Skeletal muscle tissue (tissue), 4 donors: ENCODE results near the gene RBMS1. TPM values are rescaled to one million over a fixed set of nuclear protein-coding genes. Genes with fewer than 3 reads are reported as not detected.

ENCODE experiments used
- H3K27ac ChIP-seq: one replicate; pipeline ENCODE4 v1.7.0; 2013; ENCODE audit warnings: mild to moderate bottlenecking, low read depth, low read length, inconsistent platforms
- H3K27me3 ChIP-seq, 3 donors: one replicate each; pipeline ENCODE4 v1.7.0; 2013; ENCODE audit warnings: low read length in 3 of 3; ENCODE audit not compliant: control insufficient read depth in 3 of 3, insufficient read depth in 3 of 3
- H3K36me3 ChIP-seq, 3 donors: one replicate each; pipeline ENCODE4 v1.7.0; 2013; ENCODE audit warnings: low read length in 3 of 3; ENCODE audit not compliant: control insufficient read depth in 3 of 3, insufficient read depth in 3 of 3
- H3K4me1 ChIP-seq, 3 donors: one replicate each; pipeline ENCODE4 v1.7.0; 2013; ENCODE audit warnings: low read length in 3 of 3, mild to moderate bottlenecking in 3 of 3; ENCODE audit not compliant: control insufficient read depth in 3 of 3, insufficient read depth in 3 of 3
- H3K4me3 ChIP-seq, 3 donors: one replicate each; pipeline ENCODE4 v1.7.0; 2013; ENCODE audit warnings: low read length in 3 of 3
- H3K9ac ChIP-seq, 3 donors: one replicate each; pipeline ENCODE4 v1.7.0; 2013; ENCODE audit warnings: low read length in 3 of 3, mild to moderate bottlenecking in 3 of 3, moderate library complexity in 2 of 3, low read depth in 1 of 3
- H3K9me3 ChIP-seq, 3 donors: one replicate each; pipeline ENCODE4 v1.7.0; 2013; ENCODE audit warnings: low read length in 3 of 3; ENCODE audit not compliant: control insufficient read depth in 3 of 3
- total RNA-seq: library from RNA; depleted of rRNA; stranded (reverse); fragments of >200 nt; gene quantifications from one replicate; pipeline ENCODE4 v1.2.3, GENCODE V29; 2014
- donor health status: Osteomylitis.

The RBMS1 gene
- total RNA-seq, 1 donor from 2014 or later = 48.0 TPM

- Histone ChIP-seq H3K27me3 (no peaks in the 10 kb centered on the region), H3K27ac (no peak overlapping the region), H3K36me3 (no peaks in the 10 kb centered on the region), H3K9me3 (no peaks in the 10 kb centered on the region), H3K4me1 (peaks cover 5 to 22% (median 13%) of the 10 kb centered on the region in 3 donors), H3K9ac (no peak overlapping the region), H3K4me3 (no peak overlapping the region)
These were observed 231.9 kb downstream of the RBMS1 start for GRCh38 chr2:160261732-160262131.

GRCh38 chr2:160258492-160258805 lies 235.2 kb downstream of the RBMS1 start:
- no peak overlapping the region for H3K27ac ChIP-seq
- H3K27me3 ChIP-seq = no peaks in the 10 kb centered on the region
- H3K4me3 ChIP-seq = no peak overlapping the region
- peaks cover 5 to 32% (median 13%) of the 10 kb centered on the region in 3 donors for H3K4me1 ChIP-seq
- H3K9ac ChIP-seq = no peak overlapping the region
- H3K9me3 ChIP-seq = no peaks in the 10 kb centered on the region
- no peaks in the 10 kb centered on the region for H3K36me3 ChIP-seq

GRCh38 chr2:160257743-160258491 lies 235.7 kb downstream of the RBMS1 start:
- Histone ChIP-seq H3K9ac (no peak overlapping the region), H3K4me1 (peaks cover 5 to 27% (median 13%) of the 10 kb centered on the region in 3 donors), H3K27me3 (no peaks in the 10 kb centered on the region), H3K27ac (no peak overlapping the region), H3K9me3 (no peaks in the 10 kb centered on the region), H3K36me3 (no peaks in the 10 kb centered on the region), H3K4me3 (no peak overlapping the region)

GRCh38 chr2:160257041-160257742 lies 236.4 kb downstream of the RBMS1 start:
- Histone ChIP-seq H3K4me3 (no peak overlapping the region), H3K4me1 (peaks cover 5 to 20% (median 13%) of the 10 kb centered on the region in 3 donors), H3K9me3 (no peaks in the 10 kb centered on the region), H3K36me3 (no peaks in the 10 kb centered on the region), H3K9ac (no peak overlapping the region), H3K27ac (no peak overlapping the region), H3K27me3 (no peaks in the 10 kb centered on the region)

GRCh38 chr2:160256507-160256906 lies 237.1 kb downstream of the RBMS1 start:
- H3K27ac ChIP-seq = no peak overlapping the region
- no peak overlapping the region for H3K9ac ChIP-seq
- H3K4me3 ChIP-seq = no peak overlapping the region
- H3K36me3 ChIP-seq = no peaks in the 10 kb centered on the region
- peaks cover 0 to 14% (median 6%) of the 10 kb centered on the region in 3 donors for H3K4me1 ChIP-seq
- H3K9me3 ChIP-seq = no peaks in the 10 kb centered on the region
- no peaks in the 10 kb centered on the region for H3K27me3 ChIP-seq

- Histone ChIP-seq H3K4me3 (no peak overlapping the region), H3K36me3 (no peaks in the 10 kb centered on the region), H3K4me1 (peaks cover 6 to 22% (median 6%) of the 10 kb centered on the region in 3 donors), H3K27me3 (no peaks in the 10 kb centered on the region), H3K9me3 (no peaks in the 10 kb centered on the region), H3K9ac (no peak overlapping the region), H3K27ac (no peak overlapping the region)
These were observed 238.2 kb downstream of the RBMS1 start for GRCh38 chr2:160255408-160255807.

GRCh38 chr2:160254189-160254762 lies 239.3 kb downstream of the RBMS1 start:
- H3K4me1 ChIP-seq = peaks cover 11 to 29% (median 15%) of the 10 kb centered on the region in 3 donors
- H3K27me3 ChIP-seq = no peaks in the 10 kb centered on the region
- no peak overlapping the region for H3K27ac ChIP-seq
- no peaks in the 10 kb centered on the region for H3K9me3 ChIP-seq
- no peak overlapping the region for H3K9ac ChIP-seq
- H3K36me3 ChIP-seq = peaks cover 0 to 1% (median 0%) of the 10 kb centered on the region in 3 donors
- no peak overlapping the region for H3K4me3 ChIP-seq

GRCh38 chr2:160253440-160254188 lies 240.0 kb downstream of the RBMS1 start:
- H3K36me3 ChIP-seq = peaks cover 0 to 3% (median 0%) of the 10 kb centered on the region in 3 donors
- H3K27me3 ChIP-seq = no peaks in the 10 kb centered on the region
- peak overlapping the region; percentile 77 for H3K27ac ChIP-seq
- no peaks in the 10 kb centered on the region for H3K9me3 ChIP-seq
- peak overlapping the region; percentile 72 to 87 (median 79) for H3K4me3 ChIP-seq
- H3K9ac ChIP-seq = peak overlapping the region; percentile 70 to 88 (median 85)
- peaks cover 17 to 34% (median 21%) of the 10 kb centered on the region in 3 donors for H3K4me1 ChIP-seq

GRCh38 chr2:160252900-160253299 lies 240.7 kb downstream of the RBMS1 start:
- Histone ChIP-seq H3K9me3 (no peaks in the 10 kb centered on the region), H3K9ac (peak overlapping the region; percentile 70 to 88 (median 85)), H3K27me3 (no peaks in the 10 kb centered on the region), H3K27ac (peak overlapping the region; percentile 77), H3K36me3 (peaks cover 0 to 3% (median 0%) of the 10 kb centered on the region in 3 donors), H3K4me3 (peak overlapping the region; percentile 72 to 87 (median 79)), H3K4me1 (peaks cover 23 to 41% (median 24%) of the 10 kb centered on the region in 3 donors)
